Activated CD8-positive, alpha-beta T cell treated with anti-CD3 and anti-CD28 coated beads for 36 hours (primary cell): ENCODE results near the gene TACR1. TPM values are rescaled to one million over a fixed set of nuclear protein-coding genes. Genes with fewer than 3 reads are reported as not detected.

Experiments used
- ATAC-seq: fragments of 200-7000 bp; cut with Tn5 transposase; one replicate; pipeline ENCODE4 v1.10.0; 2021; ENCODE audit warnings: mild to moderate bottlenecking, moderate library complexity
- CTCF ChIA-PET: fragments of 350-600 bp; sonication (Branson Sonifier 250); formaldehyde crosslinking; loops from one replicate; lab custom pipeline; 2021; ENCODE audit warnings: antibody characterized with exemption; lab: Charles Lee
- POLR2A ChIA-PET: fragments of 350-600 bp; sonication (Branson Sonifier 250); formaldehyde crosslinking; loops from one replicate; lab custom pipeline; 2021; ENCODE audit warnings: antibody characterized with exemption; lab: Charles Lee
- DNase-seq: peaks from one replicate; pipeline ENCODE4 v3.0.0-alpha.2; 2020
- H3K27ac Mint-ChIP-seq: one replicate; pipeline ENCODE4 v1.8.0; 2021; ENCODE audit warnings: mild to moderate bottlenecking, mixed read lengths
- H3K27me3 Mint-ChIP-seq: one replicate; pipeline ENCODE4 v1.8.0; 2021; ENCODE audit warnings: mixed read lengths
- H3K36me3 Mint-ChIP-seq: one replicate; pipeline ENCODE4 v1.8.0; 2021; ENCODE audit warnings: low read depth, mixed read lengths
- H3K4me1 Mint-ChIP-seq: one replicate; pipeline ENCODE4 v1.8.0; 2021; ENCODE audit warnings: low read depth, mixed read lengths
- H3K4me3 Mint-ChIP-seq: one replicate; pipeline ENCODE4 v1.8.0; 2021; ENCODE audit warnings: mild to moderate bottlenecking, moderate library complexity, mixed read lengths
- H3K9me3 Mint-ChIP-seq: one replicate; pipeline ENCODE4 v1.8.0; 2021; ENCODE audit warnings: mixed read lengths
- CTCF ChIP-seq: fragments of 200-600 bp; IDR thresholded peaks from one replicate; pipeline ENCODE4 v1.8.0; 2022; ENCODE audit warnings: antibody characterized with exemption, mild to moderate bottlenecking
- intact Hi-C: fragments of 100-400 bp; cut with micrococcal nuclease; formaldehyde crosslinking; loops from one replicate; pipeline ENCODE4 v1.10.0; 2022
- total RNA-seq, 2 experiments: library from RNA; stranded (reverse); gene quantifications; one replicate each; pipeline ENCODE4 v1.2.3, GENCODE V29; 2021

Gene TACR1
- total RNA-seq, 2 experiments from 2014 or later: not detected

- no peaks in the 10 kb centered on the region for H3K27me3 Mint-ChIP-seq
- H3K36me3 Mint-ChIP-seq: no peaks in the 10 kb centered on the region
- no peaks in the 10 kb centered on the region for H3K4me1 Mint-ChIP-seq
- POLR2A ChIA-PET: interaction anchor here (0.6 kb wide), 1 partner anchor 30 kb away, joined by 3 read pairs; no protein-coding TSS in a partner anchor
- H3K4me3 Mint-ChIP-seq: no peak overlapping the region
- no peak for ATAC-seq
- intact Hi-C loops: no loop called here
- no peak for TF ChIP-seq CTCF
- DNase-seq: no peak
- CTCF ChIA-PET: interaction anchor here (0.6 kb wide), 1 partner anchor 432 kb away, joined by 3 read pairs; no protein-coding TSS in a partner anchor
- no peak overlapping the region for H3K27ac Mint-ChIP-seq
- H3K9me3 Mint-ChIP-seq: no peaks in the 10 kb centered on the region
Measured at GRCh38 chr2:75077909-75078308, 121.4 kb downstream of the TACR1 start.

GRCh38 chr2:75076088-75076487 lies 123.2 kb downstream of the TACR1 start:
- intact Hi-C loops: no loop called here
- no peak for ATAC-seq
- Mint-ChIP-seq H3K27me3 (no peaks in the 10 kb centered on the region), H3K9me3 (no peaks in the 10 kb centered on the region), H3K4me1 (no peaks in the 10 kb centered on the region), H3K27ac (no peak overlapping the region), H3K36me3 (no peaks in the 10 kb centered on the region), H3K4me3 (no peak overlapping the region)
- DNase-seq: no peak
- ChIA-PET CTCF (interaction anchor here (4.4 kb wide), 1 partner anchor 11 kb away, joined by 29 read pairs; no protein-coding TSS in a partner anchor), POLR2A (no interaction called here)
- TF ChIP-seq CTCF: no peak

GRCh38 chr2:75074708-75075107 lies 124.6 kb downstream of the TACR1 start:
- intact Hi-C loops: no loop called here
- Mint-ChIP-seq H3K4me3 (no peak overlapping the region), H3K4me1 (no peaks in the 10 kb centered on the region), H3K27ac (no peak overlapping the region), H3K27me3 (no peaks in the 10 kb centered on the region), H3K9me3 (no peaks in the 10 kb centered on the region), H3K36me3 (no peaks in the 10 kb centered on the region)
- no peak for ATAC-seq
- CTCF ChIA-PET: interaction anchor here (4.4 kb wide), 1 partner anchor 10 kb away, joined by 29 read pairs; no protein-coding TSS in a partner anchor
- no peak for TF ChIP-seq CTCF
- POLR2A ChIA-PET: no interaction called here
- DNase-seq: no peak

GRCh38 chr2:75074228-75074627 lies 125.1 kb downstream of the TACR1 start:
- no peak overlapping the region for H3K27ac Mint-ChIP-seq
- no peak for ATAC-seq
- POLR2A ChIA-PET: no interaction called here
- CTCF ChIA-PET: interaction anchor here (4.4 kb wide), 1 partner anchor 9 kb away, joined by 29 read pairs; no protein-coding TSS in a partner anchor
- no peaks in the 10 kb centered on the region for H3K27me3 Mint-ChIP-seq
- no peaks in the 10 kb centered on the region for H3K9me3 Mint-ChIP-seq
- intact Hi-C loops: no loop called here
- no peaks in the 10 kb centered on the region for H3K4me1 Mint-ChIP-seq
- no peak overlapping the region for H3K4me3 Mint-ChIP-seq
- no peak for DNase-seq
- no peak for TF ChIP-seq CTCF
- H3K36me3 Mint-ChIP-seq: peaks cover 3% of the 10 kb centered on the region

GRCh38 chr2:75071766-75072165 lies 127.6 kb downstream of the TACR1 start:
- intact Hi-C loops: no loop called here
- POLR2A ChIA-PET: no interaction called here
- no peak for TF ChIP-seq CTCF
- Mint-ChIP-seq H3K4me3 (no peak overlapping the region), H3K27ac (no peak overlapping the region), H3K27me3 (no peaks in the 10 kb centered on the region), H3K36me3 (peaks cover 3% of the 10 kb centered on the region), H3K9me3 (peaks cover 2% of the 10 kb centered on the region), H3K4me1 (no peaks in the 10 kb centered on the region)
- ATAC-seq (no peak), DNase-seq (no peak)
- CTCF ChIA-PET: no interaction called here
